GM23338 (cell line): ENCODE data around the gene MAGI1.

ENCODE experiments used
- CTCF ChIP-seq, 2 experiments: fragments of 200-600 bp in 1 of 2; sonication (generic) in 1 of 2; conservative IDR thresholded peaks; 2 replicates each; pipeline versions ENCODE4 v1.5.1 to v1.6.1; 2016 to 2017; ENCODE audit warnings: antibody characterized with exemption in 2 of 2, low read depth in 2 of 2, mild to moderate bottlenecking in 2 of 2, moderate library complexity in 1 of 2
- EZH2phosphoT487 ChIP-seq: fragments of 200-600 bp; sonication (generic); IDR thresholded peaks from one replicate; pipeline ENCODE4 v1.8.1; 2018; ENCODE audit warnings: antibody characterized with exemption; ENCODE audit not compliant: unreplicated experiment

DNA sequence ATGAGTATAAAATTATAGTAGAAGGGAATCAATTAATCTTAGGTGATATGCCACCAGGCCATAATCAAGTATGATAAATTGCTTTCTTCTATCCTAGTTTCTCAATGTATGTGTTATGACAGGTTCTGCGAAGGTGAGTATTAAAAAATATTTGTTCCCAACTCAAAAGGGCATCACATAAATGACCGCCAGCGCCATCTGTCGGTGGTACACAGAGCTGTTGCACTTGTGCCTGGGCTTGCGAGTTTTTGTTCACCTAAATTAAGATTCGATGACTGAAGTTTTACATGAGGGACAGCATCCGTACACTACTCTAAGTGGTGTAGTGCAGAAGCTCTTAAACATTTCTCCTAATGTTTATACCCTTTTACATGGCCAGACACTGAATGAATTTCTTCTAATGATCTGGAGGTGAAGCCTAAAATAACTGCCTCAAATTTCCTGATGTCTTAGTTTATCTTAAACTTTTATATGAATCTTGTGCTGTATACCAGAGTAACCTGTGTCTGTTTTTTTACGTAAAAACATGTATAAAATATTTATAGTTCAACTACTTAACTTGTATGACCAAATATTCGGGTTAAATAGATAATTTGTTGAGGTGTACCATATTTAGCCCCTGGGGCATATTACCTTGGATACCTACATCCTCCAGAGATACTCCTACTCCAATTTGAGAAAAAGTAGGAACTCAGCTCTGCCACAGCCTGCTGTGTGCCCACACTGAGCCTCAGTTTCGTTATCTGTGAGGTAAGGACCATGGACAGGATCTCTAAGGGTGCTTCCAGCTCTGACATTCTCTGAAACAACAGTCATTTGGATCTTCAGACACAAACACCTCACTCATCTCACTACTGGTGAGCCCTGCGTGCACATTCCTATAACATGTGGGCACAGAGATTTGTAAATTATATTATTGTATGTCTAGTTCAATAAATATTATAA is 365.6 kb downstream of the MAGI1 start:
- peak; percentile 92 to 97 for TF ChIP-seq CTCF (conservative IDR thresholded peaks at IDR 0.05; ENCODE audit: low read depth in 2 of 2)
- TF ChIP-seq EZH2phosphoT487 = no peak
